ENCODE results near the gene GFRA1. TPM values are rescaled to one million over a fixed set of nuclear protein-coding genes. Genes with fewer than 3 reads are reported as not detected.

Gene GFRA1
- total and polyA plus RNA-seq, 2 of the 8 experiments (the other 6 are each of a cell fraction or from before 2014, with no cell fraction given): 1.1 to 2.0 TPM

GRCh38 chr10:116164291-116164690 is 108.7 kb downstream of the GFRA1 start:
- no peak overlapping the region for H2BK15ac ChIP-seq (ENCODE audit: low read length)
- peaks cover 0 to 12% of the 10 kb centered on the region in 2 experiments; a peak in 3 of 4 replicates for H3K9me3 ChIP-seq (ENCODE audit: insufficient read depth in 2 of 2, low read depth in 1 of 2, low read length in 1 of 2)
- no peak overlapping the region for H2BK12ac ChIP-seq (ENCODE audit: low read depth, low read length)
- DNase-seq (ENCODE audit: low read depth in 1 of 2, low spot score in 2 of 2): no peak
- no peak overlapping the region for H3K14ac ChIP-seq (ENCODE audit: insufficient read length)
- no peak overlapping the region for H3K4me3 ChIP-seq (ENCODE audit: extremely low read depth in 1 of 4, insufficient read depth in 2 of 4, low read depth in 3 of 4, low read length in 4 of 4)
- no peak overlapping the region for H3K18ac ChIP-seq (ENCODE audit: extremely low read depth, low read length)
- no peak overlapping the region for H2BK5ac ChIP-seq (ENCODE audit: low read depth, low read length)
- no peaks in the 10 kb centered on the region for H3K4me1 ChIP-seq (replicated peaks in 1 of 4; ENCODE audit: control insufficient read depth in 3 of 4, insufficient read depth in 4 of 4, low read length in 3 of 4)
- no peak overlapping the region for H2BK20ac ChIP-seq (ENCODE audit: low read length)
- no peaks in the 10 kb centered on the region; the same call in 1 of the 2 replicates for H3K79me1 ChIP-seq (ENCODE audit: low read depth, low read length)
- no peak overlapping the region for H4K91ac ChIP-seq (replicated peaks; ENCODE audit: insufficient read length, low read length)
- 93% methylated on average over 5 of the region's 5 CpGs; no CpG with 5 or more reads in 1 of the 2 experiments for WGBS, 2 experiments (ENCODE audit: extremely low coverage in 1 of 2, insufficient coverage in 1 of 2, insufficient read length in 1 of 2, insufficient replicate concordance in 2 of 2, low coverage in 1 of 2, low lambda C conversion rate in 2 of 2, missing lambda C conversion rate in 1 of 2)
- TF ChIP-seq CREB1 (IDR thresholded peaks at IDR 0.05): no peak
- H3K23me2 ChIP-seq (ENCODE audit: low read depth, low read length): no peaks in the 10 kb centered on the region
- H3K36me3 ChIP-seq (ENCODE audit: control insufficient read depth in 2 of 4, insufficient read depth in 4 of 4, low read length in 3 of 4): no peaks in the 10 kb centered on the region
- no peak overlapping the region for H4K5ac ChIP-seq (ENCODE audit: insufficient read length, low read depth, low read length)
- H3K27ac ChIP-seq (ENCODE audit: low read depth, low read length): no peak overlapping the region
- no peak overlapping the region for H2AFZ ChIP-seq (ENCODE audit: low read length)
- no peak overlapping the region for H2AK5ac ChIP-seq (ENCODE audit: low read depth, low read length)
- no peaks in the 10 kb centered on the region for H3K27me3 ChIP-seq (replicated peaks in 1 of 4; ENCODE audit: control insufficient read depth in 3 of 4, extremely low read depth in 1 of 4, insufficient read depth in 3 of 4, low read length in 3 of 4)
- no peak overlapping the region for H3K23ac ChIP-seq (ENCODE audit: insufficient read length)
- H3K79me2 ChIP-seq (ENCODE audit: control insufficient read depth in 1 of 2, insufficient read depth in 2 of 2, low read length in 2 of 2): no peaks in the 10 kb centered on the region
- H3K4me2 ChIP-seq (ENCODE audit: insufficient read depth in 1 of 2, low read depth in 2 of 2, low read length in 2 of 2): no peak overlapping the region
- no peak overlapping the region for H4K8ac ChIP-seq (ENCODE audit: extremely low read depth, insufficient read depth, low read length)
- FAIRE-seq: no peak
- H3K4ac ChIP-seq (replicated peaks; ENCODE audit: insufficient read length, low read depth, low read length): no peak overlapping the region
- H2BK120ac ChIP-seq (replicated peaks; ENCODE audit: low read depth, low read length): no peak overlapping the region
- ChIA-PET CTCF (ENCODE audit: partially characterized antibody) (no interaction called here), POLR2A (ENCODE audit: partially characterized antibody) (no interaction called here)
- H4K20me1 ChIP-seq (replicated peaks in 1 of 2; ENCODE audit: control insufficient read depth in 1 of 2, insufficient read depth in 2 of 2, low read length in 2 of 2): no peaks in the 10 kb centered on the region
- H3K56ac ChIP-seq (replicated peaks; ENCODE audit: insufficient read length, low read depth, low read length): no peak overlapping the region
- H3K9ac ChIP-seq (replicated peaks in 1 of 4; ENCODE audit: extremely low read depth in 1 of 4, low read depth in 3 of 4, low read length in 3 of 4): no peak overlapping the region
